Ovary (tissue), 9 donors: ENCODE data around the gene CAMTA1. TPM values are rescaled to one million over a fixed set of nuclear protein-coding genes. Genes with fewer than 3 reads are reported as not detected.

Source experiments
- DNase-seq, 5 donors: peaks; one replicate each; pipeline ENCODE4 v3.0.0-alpha.2; 2019 to 2020
- H3K27ac ChIP-seq, 2 donors: fragments of 200-600 bp; one replicate each; pipeline versions ENCODE4 v1.5.1 to v1.8.0; 2019 to 2022
- H3K27me3 ChIP-seq: fragments of 200-600 bp; one replicate; pipeline ENCODE4 v1.8.0; 2022
- H3K36me3 ChIP-seq: fragments of 200-600 bp; sonication (generic); one replicate; pipeline ENCODE4 v1.5.1; 2019
- H3K4me1 ChIP-seq: one replicate; pipeline ENCODE4 v1.8.1; 2013; ENCODE audit warnings: mild to moderate bottlenecking, moderate library complexity; ENCODE audit not compliant: insufficient read depth
- H3K4me3 ChIP-seq: fragments of 200-600 bp; sonication (generic); one replicate; pipeline ENCODE4 v1.5.1; 2017
- H3K9me3 ChIP-seq, 2 donors: fragments of 200-600 bp in 1 of 2; sonication (generic) in 1 of 2; one replicate each; pipeline versions ENCODE4 v1.5.1 to v1.8.1; 2013 to 2019; ENCODE audit warnings: mild to moderate bottlenecking in 1 of 2, moderate library complexity in 1 of 2
- CTCF ChIP-seq, 3 donors: fragments of 450-650 bp in 2 of 3; fragments of 200-600 bp in 1 of 3; IDR thresholded peaks; one replicate each; pipeline versions ENCODE4 v1.5.1 to v1.8.0; 2016 to 2022; ENCODE audit warnings: antibody characterized with exemption in 3 of 3, mild to moderate bottlenecking in 1 of 3
- EP300 ChIP-seq: sonication (generic); formaldehyde crosslinking; IDR thresholded peaks from one replicate; pipeline ENCODE4 v1.6.1; 2017; ENCODE audit warnings: antibody characterized with exemption
- POLR2A ChIP-seq: fragments of 450-650 bp; IDR thresholded peaks from one replicate; pipeline ENCODE4 v1.6.1; 2017; ENCODE audit warnings: antibody characterized with exemption, mild to moderate bottlenecking, moderate library complexity
- WGBS, 3 donors: extraction: QIAGEN DNeasy Blood & Tissue Kit in 1 of 3; methylation state at CpG; one replicate each; pipeline versions ENCODE4 v1.1.5 to v1.1.7; 2013 to 2017; 5-methylcytosine and 5-hydroxymethylcytosine counted together
- intact Hi-C, 4 donors: fragments of 100-400 bp; cut with DNase I; formaldehyde crosslinking; loops; one replicate each; pipeline versions ENCODE4 v1.11.0 to v1.15.1; 2022 to 2023
- polyA plus RNA-seq, 2 donors: library from polyadenylated mRNA; stranded (reverse); fragments of 200-250 nt in 1 of 2; fragments of 350-450 nt in 1 of 2; fragmentation: Illumina TruSeq in 1 of 2; extraction: RNeasy Lipid Tissue Mini Kit (QIAGEN cat#74804) in 1 of 2; gene quantifications; one replicate each; pipeline ENCODE4 v1.2.3, GENCODE V29; 2013 to 2014
- total RNA-seq, 7 donors: library from RNA; depleted of rRNA in 2 of 7; stranded (reverse); fragments of >200 nt in 2 of 7; fragmentation: NEBNext Ultra II Directional in 3 of 7; extraction: Animal tissue kit (Norgen Biotek cat#: 25700) in 3 of 7; gene quantifications; one replicate each; pipeline versions ENCODE4 v1.1.0 to v1.2.4, GENCODE V29; 2016 to 2023
- donor health status: DM: no; HTN: no; CAD: no; lungs with moderate emphysema.
- donor health status: DM: no; HTN: no; CAD: no.
- donor health status: Bipolar disorder and iron deficiency.
- donor health status: DM: yes; HTN: yes; CAD: no.
- donor health status: DM: no; HTN: no; CAD: no.
- donor health status: DM: yes; HTN: yes; CAD: no.

Gene CAMTA1
- total and polyA plus RNA-seq, 9 donors: 51.1 to 150 (median 67.4) TPM

DNA sequence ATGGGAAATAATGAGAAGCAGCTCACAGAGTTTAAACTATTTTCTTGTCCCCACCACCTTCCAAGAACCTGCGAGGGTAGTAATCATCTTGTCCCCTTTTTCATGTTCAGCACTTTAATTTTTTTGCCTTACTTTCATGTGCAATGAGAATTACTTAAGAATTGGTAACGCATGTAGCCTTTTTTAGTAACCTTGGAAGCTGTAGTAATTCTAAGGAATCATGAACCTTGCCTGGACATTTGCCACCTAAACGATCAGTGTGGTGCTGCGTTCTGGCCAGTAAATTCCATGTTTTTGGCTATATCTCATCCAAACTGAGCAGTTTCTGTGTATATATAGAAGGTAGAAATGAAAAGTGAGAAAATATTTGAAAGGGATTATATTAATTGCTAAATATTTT lies 981.9 kb downstream of the CAMTA1 start:
- peaks cover 6% of the 10 kb centered on the region for H3K4me1 ChIP-seq
- intact Hi-C loops: no loop called here
- no peak for DNase-seq
- no peaks in the 10 kb centered on the region for H3K36me3 ChIP-seq
- 70 to 81% (median 76%) methylated on average over 4 of the region's 4 CpGs for whole genome bisulfite sequencing, 3 donors
- no peak overlapping the region for H3K4me3 ChIP-seq
- no peak for TF ChIP-seq CTCF (IDR thresholded peaks at IDR 0.05)
- TF ChIP-seq EP300: no peak
- TF ChIP-seq POLR2A: no peak
- H3K9me3 ChIP-seq: no peaks in the 10 kb centered on the region
- H3K27ac ChIP-seq: no peak overlapping the region
- no peaks in the 10 kb centered on the region for H3K27me3 ChIP-seq

DNA sequence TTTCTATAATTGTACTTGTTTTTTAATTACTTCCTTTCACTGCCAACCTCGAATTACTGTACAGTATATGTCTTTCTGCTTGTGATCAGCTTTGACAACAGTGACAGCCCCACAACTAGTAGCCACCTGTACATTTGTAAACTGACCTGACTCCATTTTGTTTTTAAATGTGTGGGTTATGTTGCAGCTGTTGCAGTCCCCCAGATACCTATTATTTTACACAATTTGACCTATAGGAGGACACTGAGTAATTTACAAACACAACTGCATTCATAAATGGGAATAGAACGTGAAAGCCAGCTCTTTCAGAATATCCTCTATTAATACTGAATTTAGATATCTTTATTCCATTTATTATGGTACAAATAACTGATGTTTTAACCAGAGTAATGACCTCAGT lies 983.3 kb downstream of the CAMTA1 start:
- peaks cover 7% of the 10 kb centered on the region for H3K4me1 ChIP-seq
- 42 to 58% (median 54%) methylated on average over 2 of the region's 2 CpGs for WGBS, 3 donors
- no peak for TF ChIP-seq EP300
- no peak for TF ChIP-seq CTCF (IDR thresholded peaks at IDR 0.05)
- no peak for TF ChIP-seq POLR2A
- DNase-seq: no peak
- no peak overlapping the region for H3K27ac ChIP-seq
- no peak overlapping the region for H3K4me3 ChIP-seq
- no peaks in the 10 kb centered on the region for H3K27me3 ChIP-seq
- intact Hi-C loops: no loop called here
- no peaks in the 10 kb centered on the region for H3K36me3 ChIP-seq
- no peaks in the 10 kb centered on the region for H3K9me3 ChIP-seq

GRCh38 chr1:7769673-7770412 lies 984.6 kb downstream of the CAMTA1 start:
- Histone ChIP-seq H3K27me3 (no peaks in the 10 kb centered on the region), H3K9me3 (no peaks in the 10 kb centered on the region), H3K36me3 (no peaks in the 10 kb centered on the region), H3K4me1 (peaks cover 7% of the 10 kb centered on the region), H3K27ac (no peak overlapping the region), H3K4me3 (no peak overlapping the region)
- TF ChIP-seq POLR2A: no peak
- TF ChIP-seq CTCF (IDR thresholded peaks at IDR 0.05): no peak
- no peak for TF ChIP-seq EP300
- no peak for DNase-seq
- WGBS, 3 donors: 83 to 89% (median 88%) methylated on average over 12 of the region's 12 CpGs
- intact Hi-C loops: no loop called here

DNA sequence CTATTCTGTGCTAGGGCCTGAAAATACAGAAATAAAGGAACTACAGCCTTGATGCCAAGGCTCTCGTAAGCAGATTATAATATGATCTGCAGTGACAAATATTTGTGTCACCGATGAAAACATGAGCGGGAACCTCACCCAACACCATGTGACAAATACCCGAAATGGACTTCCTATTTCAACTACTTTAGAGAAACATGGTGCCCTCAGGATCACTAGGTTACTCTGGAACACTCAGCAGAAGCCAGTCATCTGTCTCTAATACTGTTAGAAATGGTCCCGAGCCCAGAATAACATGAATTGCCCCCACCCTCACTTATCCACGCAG lies 985.4 kb downstream of the CAMTA1 start:
- peak overlapping the region; percentile 59 to 73 for H3K27ac ChIP-seq
- peak overlapping the region; percentile 98 for H3K4me3 ChIP-seq
- DNase-seq: no peak
- TF ChIP-seq EP300 (no peak), POLR2A (no peak), CTCF (IDR thresholded peaks at IDR 0.05) (no peak)
- WGBS, 3 donors: 10 to 33% (median 16%) methylated on average over 6 of the region's 6 CpGs
- peaks cover 7% of the 10 kb centered on the region for H3K4me1 ChIP-seq
- H3K27me3 ChIP-seq: no peaks in the 10 kb centered on the region
- no peaks in the 10 kb centered on the region for H3K36me3 ChIP-seq
- intact Hi-C loops: no loop called here
- H3K9me3 ChIP-seq: no peaks in the 10 kb centered on the region
